LNCaP clone FGC (cell line): Measurements from ENCODE around the gene PNMA5.

Experiments used
- DNase-seq: peaks from one replicate; pipeline ENCODE4 v3.0.0-alpha.2; 2011; ENCODE audit warnings: low read depth
- H3K4me3 ChIP-seq: 2 replicates; pipeline ENCODE4 v1.5.1; 2011; ENCODE audit warnings: mild to moderate bottlenecking, low read depth, low read length, control low read depth
- CTCF ChIP-seq: IDR thresholded peaks from 2 replicates; pipeline ENCODE4 v1.5.1; 2012; ENCODE audit warnings: mild to moderate bottlenecking; ENCODE audit not compliant: control insufficient read depth, insufficient read depth; ENCODE audit errors: extremely low read depth

Gene PNMA5

GRCh38 chrX:152950786-152951185 is 43.1 kb downstream of the PNMA5 start:
- no peak overlapping the region for H3K4me3 ChIP-seq
- no peak for TF ChIP-seq CTCF
- no peak for DNase-seq

GRCh38 chrX:152949114-152949513 is 44.8 kb downstream of the PNMA5 start:
- H3K4me3 ChIP-seq: no peak overlapping the region
- no peak for DNase-seq
- TF ChIP-seq CTCF: no peak

GRCh38 chrX:152946681-152947080 is 47.2 kb downstream of the PNMA5 start:
- no peak for DNase-seq
- TF ChIP-seq CTCF: no peak

GRCh38 chrX:152945021-152945979 is 48.6 kb downstream of the PNMA5 start:
- no peak overlapping the region for H3K4me3 ChIP-seq
- DNase-seq: no peak
- no peak for TF ChIP-seq CTCF

More at GRCh38 chrX:152946681-152947080, 47.2 kb downstream of the PNMA5 start:
- H3K4me3 ChIP-seq: no peak overlapping the region

GRCh38 chrX:152943826-152944225 is 50.1 kb downstream of the PNMA5 start:
- H3K4me3 ChIP-seq: no peak overlapping the region
- no peak for TF ChIP-seq CTCF
- DNase-seq: no peak

GRCh38 chrX:152942077-152942442 is 51.9 kb downstream of the PNMA5 start:
- TF ChIP-seq CTCF: no peak
- no peak for DNase-seq
- H3K4me3 ChIP-seq: peak overlapping the region; percentile 69

GRCh38 chrX:152941328-152942076 is 52.4 kb downstream of the PNMA5 start:
- peak; percentile 63 for TF ChIP-seq CTCF
- H3K4me3 ChIP-seq: peak overlapping the region; percentile 88
- DNase-seq: peak; percentile 73
